Measurements from ENCODE around the gene RHOT1.

- TF ChIP-seq FOXM1 (IDR thresholded peaks at IDR 0.05; ENCODE audit: borderline replicate concordance) (no peak), SUZ12 (IDR thresholded peaks at IDR 0.05) (no peak), FOXK2 (IDR thresholded peaks at IDR 0.05) (no peak), ARNT (IDR thresholded peaks at IDR 0.05) (no peak)
- TF ChIP-seq, protein P1, sequence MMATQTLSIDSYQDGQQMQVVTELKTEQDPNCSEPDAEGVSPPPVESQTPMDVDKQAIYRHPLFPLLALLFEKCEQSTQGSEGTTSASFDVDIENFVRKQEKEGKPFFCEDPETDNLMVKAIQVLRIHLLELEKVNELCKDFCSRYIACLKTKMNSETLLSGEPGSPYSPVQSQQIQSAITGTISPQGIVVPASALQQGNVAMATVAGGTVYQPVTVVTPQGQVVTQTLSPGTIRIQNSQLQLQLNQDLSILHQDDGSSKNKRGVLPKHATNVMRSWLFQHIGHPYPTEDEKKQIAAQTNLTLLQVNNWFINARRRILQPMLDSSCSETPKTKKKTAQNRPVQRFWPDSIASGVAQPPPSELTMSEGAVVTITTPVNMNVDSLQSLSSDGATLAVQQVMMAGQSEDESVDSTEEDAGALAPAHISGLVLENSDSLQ (IDR thresholded peaks at IDR 0.05): no peak
Observed at GRCh38 chr17:32249475-32249874, 107.2 kb downstream of the RHOT1 start.
